GM10266 (cell line): ENCODE measurements around the gene GNA14.

Experiments
- DNase-seq: peaks from one replicate; pipeline ENCODE4 v3.0.0; 2012; ENCODE audit errors: extremely low spot score
- TF ChIP-seq, protein P1 (sequence below): IDR thresholded peaks from 2 replicates; pipeline ENCODE4 v1.5.1; 2012; ENCODE audit warnings: mild to moderate bottlenecking, low read depth; ENCODE audit not compliant: control insufficient read depth, insufficient read depth; ENCODE audit errors: missing control alignments

GNA14 gene

GRCh38 chr9:77427256-77427927, 220.7 kb downstream of the GNA14 start:
- no peak for DNase-seq
- TF ChIP-seq, protein P1, sequence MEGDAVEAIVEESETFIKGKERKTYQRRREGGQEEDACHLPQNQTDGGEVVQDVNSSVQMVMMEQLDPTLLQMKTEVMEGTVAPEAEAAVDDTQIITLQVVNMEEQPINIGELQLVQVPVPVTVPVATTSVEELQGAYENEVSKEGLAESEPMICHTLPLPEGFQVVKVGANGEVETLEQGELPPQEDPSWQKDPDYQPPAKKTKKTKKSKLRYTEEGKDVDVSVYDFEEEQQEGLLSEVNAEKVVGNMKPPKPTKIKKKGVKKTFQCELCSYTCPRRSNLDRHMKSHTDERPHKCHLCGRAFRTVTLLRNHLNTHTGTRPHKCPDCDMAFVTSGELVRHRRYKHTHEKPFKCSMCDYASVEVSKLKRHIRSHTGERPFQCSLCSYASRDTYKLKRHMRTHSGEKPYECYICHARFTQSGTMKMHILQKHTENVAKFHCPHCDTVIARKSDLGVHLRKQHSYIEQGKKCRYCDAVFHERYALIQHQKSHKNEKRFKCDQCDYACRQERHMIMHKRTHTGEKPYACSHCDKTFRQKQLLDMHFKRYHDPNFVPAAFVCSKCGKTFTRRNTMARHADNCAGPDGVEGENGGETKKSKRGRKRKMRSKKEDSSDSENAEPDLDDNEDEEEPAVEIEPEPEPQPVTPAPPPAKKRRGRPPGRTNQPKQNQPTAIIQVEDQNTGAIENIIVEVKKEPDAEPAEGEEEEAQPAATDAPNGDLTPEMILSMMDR: no peak

GRCh38 chr9:77426712-77427111, 221.4 kb downstream of the GNA14 start:
- no peak for DNase-seq
- TF ChIP-seq, protein P1: no peak

DNA sequence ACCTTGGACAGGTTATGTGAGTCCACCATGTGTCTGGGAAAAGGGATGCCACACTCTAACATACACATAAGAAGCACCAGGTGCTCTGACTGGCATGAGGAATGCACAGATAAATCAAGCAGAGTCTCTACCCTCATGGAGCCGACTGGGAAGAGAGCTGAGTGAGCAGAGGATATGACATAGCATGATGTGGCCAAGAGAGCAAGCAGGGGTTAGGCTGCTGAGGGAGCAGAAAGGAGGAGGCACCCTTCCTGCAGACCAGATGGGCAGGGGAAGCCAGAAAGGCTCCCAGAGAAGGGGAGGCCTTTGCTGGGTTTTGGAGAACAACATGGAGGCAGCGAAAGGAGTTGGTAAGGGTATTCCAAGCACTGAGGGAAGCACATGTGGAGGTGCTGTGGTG, 223.1 kb downstream of the GNA14 start:
- no peak for DNase-seq
- TF ChIP-seq, protein P1: no peak

- no peak for DNase-seq
- TF ChIP-seq, protein P1: no peak
Observed at GRCh38 chr9:77423841-77424240, 224.3 kb downstream of the GNA14 start.

DNA sequence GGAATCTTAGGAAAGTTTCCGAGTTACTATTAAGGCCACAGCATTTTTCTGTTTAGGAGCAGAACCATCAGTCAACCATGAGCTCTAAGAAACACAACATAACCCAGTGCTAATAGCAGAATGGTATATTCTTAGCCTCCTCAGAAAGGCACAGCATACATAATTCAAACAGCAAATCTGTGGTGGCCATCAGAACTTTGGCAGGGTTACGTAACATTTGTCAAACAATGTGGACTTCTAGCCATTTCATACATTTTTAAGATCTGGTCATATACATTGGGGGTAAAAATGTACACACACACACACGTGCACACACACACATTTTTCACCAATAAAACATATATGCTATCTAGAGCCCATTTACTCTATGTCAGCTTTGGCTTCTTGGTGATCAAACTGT, 225.2 kb downstream of the GNA14 start:
- DNase-seq: no peak
- TF ChIP-seq, protein P1: no peak

- DNase-seq: no peak
- TF ChIP-seq, protein P1: no peak
Observed at GRCh38 chr9:77421506-77422265, 226.4 kb downstream of the GNA14 start.

GRCh38 chr9:77420641-77421040, 227.5 kb downstream of the GNA14 start:
- TF ChIP-seq, protein P1: no peak
- DNase-seq: no peak
